Activated CD8-positive, alpha-beta memory T cell treated with anti-CD3 and anti-CD28 coated beads, Interleukin-2, amount 50 U/mL, for 1 hour (primary cell): ENCODE data around the gene ZBED2.
A peak's percentile ranks its signal among the peaks of the same experiment; 100 is the strongest.
"Not testable (repeated sequence)": the region's sequence is repeated elsewhere in the genome, so short reads cannot be mapped to it uniquely, and the experiment has no call there.

Source experiments
- DNase-seq: peaks from one replicate; pipeline ENCODE4 v3.0.0-alpha.2; 2020; ENCODE audit errors: extremely low read depth

Gene ZBED2

GRCh38 chr3:111571907-111572460 lies 23.2 kb downstream of the ZBED2 start:
- no peak for DNase-seq

GRCh38 chr3:111571282-111571681 lies 23.9 kb downstream of the ZBED2 start:
- DNase-seq: no peak

GRCh38 chr3:111570404-111571030 lies 24.6 kb downstream of the ZBED2 start:
- no peak for DNase-seq

- no peak for DNase-seq
Observed at GRCh38 chr3:111568911-111569310, 26.2 kb downstream of the ZBED2 start.

- no peak for DNase-seq
Observed at GRCh38 chr3:111568355-111568754, 26.8 kb downstream of the ZBED2 start.

- no peak for DNase-seq
Observed at GRCh38 chr3:111566844-111567243, 28.3 kb downstream of the ZBED2 start.

- DNase-seq: not testable (repeated sequence)
Observed at GRCh38 chr3:111561902-111562301, 33.2 kb downstream of the ZBED2 start.

- no peak for DNase-seq
Observed at GRCh38 chr3:111548756-111549155, 46.4 kb downstream of the ZBED2 start.

- no peak for DNase-seq
Observed at GRCh38 chr3:111548092-111548491, 47.1 kb downstream of the ZBED2 start.

GRCh38 chr3:111547631-111548030 lies 47.5 kb downstream of the ZBED2 start:
- peak; percentile 58 for DNase-seq

- DNase-seq: no peak
Observed at GRCh38 chr3:111545349-111545748, 49.8 kb downstream of the ZBED2 start.
